IPS-20b (cell line): ENCODE data around the gene SUN2.

Experiments
- H3K27ac ChIP-seq: one replicate; pipeline ENCODE4 v1.5.1; 2013; ENCODE audit warnings: low read length
- H3K27me3 ChIP-seq: 2 replicates; pipeline ENCODE4 v1.6.1; 2013; ENCODE audit warnings: mild to moderate bottlenecking, low read length, inconsistent platforms; ENCODE audit not compliant: insufficient read depth
- H3K36me3 ChIP-seq: 2 replicates; pipeline ENCODE4 v1.6.1; 2013; ENCODE audit warnings: low read depth, mild to moderate bottlenecking, inconsistent platforms, low read length, moderate library complexity; ENCODE audit not compliant: insufficient read depth
- H3K4me1 ChIP-seq: 2 replicates; pipeline ENCODE4 v1.6.1; 2013; ENCODE audit warnings: mild to moderate bottlenecking, control low read depth, inconsistent platforms, low read length, moderate library complexity; ENCODE audit not compliant: insufficient read depth
- H3K4me3 ChIP-seq: 2 replicates; pipeline ENCODE4 v1.5.1; 2013; ENCODE audit warnings: mild to moderate bottlenecking, low read length, inconsistent platforms
- H3K9ac ChIP-seq: 2 replicates; pipeline ENCODE4 v1.6.1; 2013; ENCODE audit warnings: low read depth, mild to moderate bottlenecking, inconsistent platforms, low read length, moderate library complexity
- H3K9me3 ChIP-seq: 2 replicates; pipeline ENCODE4 v1.6.1; 2013; ENCODE audit warnings: mild to moderate bottlenecking, low read depth, low read length, inconsistent platforms; ENCODE audit not compliant: insufficient read depth

The SUN2 gene

GRCh38 chr22:38792833-38793232 lies 37.0 kb upstream of the SUN2 start:
- peak overlapping the region; percentile 85 for H3K4me3 ChIP-seq
- peaks cover 4% of the 10 kb centered on the region; the same call in 1 of the 2 replicates for H3K4me1 ChIP-seq
- no peak overlapping the region for H3K27ac ChIP-seq
- H3K9me3 ChIP-seq, result no peaks in the 10 kb centered on the region
- H3K36me3 ChIP-seq, result no peaks in the 10 kb centered on the region; the same call in 1 of the 2 replicates
- H3K27me3 ChIP-seq, result peaks cover 18% of the 10 kb centered on the region
- H3K9ac ChIP-seq, result no peak overlapping the region; the same call in 1 of the 2 replicates

- Histone ChIP-seq H3K4me3 (no peak overlapping the region), H3K9me3 (no peaks in the 10 kb centered on the region), H3K36me3 (no peaks in the 10 kb centered on the region; the same call in 1 of the 2 replicates), H3K9ac (no peak overlapping the region), H3K27me3 (no peaks in the 10 kb centered on the region), H3K4me1 (peaks cover 4% of the 10 kb centered on the region; the same call in 1 of the 2 replicates), H3K27ac (no peak overlapping the region)
Observed at GRCh38 chr22:38789606-38790005, 33.8 kb upstream of the SUN2 start.

- Histone ChIP-seq H3K9ac (no peak overlapping the region), H3K4me1 (no peaks in the 10 kb centered on the region), H3K36me3 (no peaks in the 10 kb centered on the region; the same call in 1 of the 2 replicates), H3K27me3 (no peaks in the 10 kb centered on the region), H3K9me3 (no peaks in the 10 kb centered on the region), H3K4me3 (no peak overlapping the region), H3K27ac (no peak overlapping the region)
Observed at GRCh38 chr22:38788846-38789245, 33.0 kb upstream of the SUN2 start.

- no peaks in the 10 kb centered on the region for H3K9me3 ChIP-seq
- H3K9ac ChIP-seq, result no peak overlapping the region
- no peaks in the 10 kb centered on the region for H3K27me3 ChIP-seq
- H3K36me3 ChIP-seq, result no peaks in the 10 kb centered on the region; the same call in 1 of the 2 replicates
- H3K4me1 ChIP-seq, result no peaks in the 10 kb centered on the region
- H3K27ac ChIP-seq, result no peak overlapping the region
- H3K4me3 ChIP-seq, result no peak overlapping the region
Observed at GRCh38 chr22:38788021-38788816, 32.4 kb upstream of the SUN2 start.

GRCh38 chr22:38786631-38787030 lies 30.8 kb upstream of the SUN2 start:
- no peak overlapping the region for H3K27ac ChIP-seq
- H3K4me1 ChIP-seq, result no peaks in the 10 kb centered on the region

GRCh38 chr22:38784856-38785255 lies 29.1 kb upstream of the SUN2 start:
- Histone ChIP-seq H3K9me3 (no peaks in the 10 kb centered on the region), H3K4me1 (no peaks in the 10 kb centered on the region), H3K27ac (no peak overlapping the region), H3K27me3 (no peaks in the 10 kb centered on the region), H3K9ac (no peak overlapping the region), H3K4me3 (no peak overlapping the region), H3K36me3 (no peaks in the 10 kb centered on the region; the same call in 1 of the 2 replicates)

More at GRCh38 chr22:38786631-38787030, 30.8 kb upstream of the SUN2 start:
- no peaks in the 10 kb centered on the region for H3K27me3 ChIP-seq
- no peak overlapping the region for H3K9ac ChIP-seq
- H3K4me3 ChIP-seq, result no peak overlapping the region
- no peaks in the 10 kb centered on the region; the same call in 1 of the 2 replicates for H3K36me3 ChIP-seq
- H3K9me3 ChIP-seq, result no peaks in the 10 kb centered on the region

- Histone ChIP-seq H3K9ac (no peak overlapping the region), H3K27me3 (no peaks in the 10 kb centered on the region), H3K4me1 (no peaks in the 10 kb centered on the region), H3K36me3 (no peaks in the 10 kb centered on the region), H3K9me3 (no peaks in the 10 kb centered on the region), H3K4me3 (no peak overlapping the region), H3K27ac (no peak overlapping the region)
Observed at GRCh38 chr22:38784035-38784434, 28.2 kb upstream of the SUN2 start.

GRCh38 chr22:38783095-38783615 lies 27.4 kb upstream of the SUN2 start:
- H3K27ac ChIP-seq, result no peak overlapping the region
- no peaks in the 10 kb centered on the region for H3K9me3 ChIP-seq
- no peak overlapping the region for H3K4me3 ChIP-seq
- no peaks in the 10 kb centered on the region for H3K4me1 ChIP-seq
- no peaks in the 10 kb centered on the region for H3K36me3 ChIP-seq
- no peaks in the 10 kb centered on the region for H3K27me3 ChIP-seq
- H3K9ac ChIP-seq, result no peak overlapping the region

GRCh38 chr22:38782402-38783094 lies 26.8 kb upstream of the SUN2 start:
- Histone ChIP-seq H3K4me3 (no peak overlapping the region), H3K36me3 (no peaks in the 10 kb centered on the region), H3K9me3 (no peaks in the 10 kb centered on the region), H3K27ac (no peak overlapping the region), H3K9ac (no peak overlapping the region), H3K27me3 (no peaks in the 10 kb centered on the region), H3K4me1 (no peaks in the 10 kb centered on the region)

- no peak overlapping the region for H3K27ac ChIP-seq
- no peaks in the 10 kb centered on the region for H3K9me3 ChIP-seq
- H3K9ac ChIP-seq, result no peak overlapping the region
- no peaks in the 10 kb centered on the region for H3K4me1 ChIP-seq
- H3K27me3 ChIP-seq, result no peaks in the 10 kb centered on the region
- H3K36me3 ChIP-seq, result no peaks in the 10 kb centered on the region
- no peak overlapping the region for H3K4me3 ChIP-seq
Observed at GRCh38 chr22:38781033-38781432, 25.2 kb upstream of the SUN2 start.

- Histone ChIP-seq H3K36me3 (no peaks in the 10 kb centered on the region), H3K9ac (no peak overlapping the region), H3K9me3 (no peaks in the 10 kb centered on the region), H3K4me3 (no peak overlapping the region), H3K27me3 (no peaks in the 10 kb centered on the region), H3K4me1 (no peaks in the 10 kb centered on the region), H3K27ac (no peak overlapping the region)
Observed at GRCh38 chr22:38777087-38777671, 21.4 kb upstream of the SUN2 start.
